Measurements from ENCODE around the gene PNMA8B. TPM values are rescaled to one million over a fixed set of nuclear protein-coding genes. Genes with fewer than 3 reads are reported as not detected.

The PNMA8B gene
- total and polyA plus RNA-seq, 2 experiments from 2014 or later, result 0.20 to 0.65 TPM

DNA sequence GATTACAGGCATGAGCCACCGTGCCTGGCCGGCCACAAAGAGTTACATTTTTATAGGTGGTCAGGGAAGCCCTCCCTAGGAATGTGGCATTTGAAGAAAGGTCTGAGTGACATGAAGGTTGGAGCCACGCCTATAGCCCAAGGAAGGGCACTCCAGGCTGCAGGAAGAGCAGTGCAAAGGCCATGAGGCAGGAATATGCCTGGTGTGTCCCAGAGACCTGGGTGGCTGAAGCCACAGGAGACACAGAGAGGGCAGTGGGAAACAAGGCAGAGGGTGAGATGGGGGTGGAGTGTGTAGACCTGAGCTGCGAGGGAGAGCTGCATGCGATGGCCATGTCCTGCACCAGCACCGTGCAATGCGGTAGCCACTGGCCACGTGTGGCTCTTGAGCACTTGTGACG, 4.9 kb downstream of the PNMA8B start:
- H3K9me2 ChIP-seq (ENCODE audit: insufficient read depth), result no peaks in the 10 kb centered on the region
- in situ Hi-C loops (cut with MboI), result no loop called here
- no peak for DNase-seq
- no peak overlapping the region for H3K9ac ChIP-seq
- no peaks in the 10 kb centered on the region for H3K9me3 ChIP-seq (ENCODE audit: low read depth)
- no peaks in the 10 kb centered on the region for H3F3A ChIP-seq (ENCODE audit: insufficient read depth)
- 92 to 95% methylated on average over 9 of the region's 9 CpGs for WGBS, 2 experiments (ENCODE audit: low coverage in 1 of 2, low lambda C conversion rate in 2 of 2, missing lambda C conversion rate in 2 of 2)
- no peaks in the 10 kb centered on the region for H3K36me3 ChIP-seq (ENCODE audit: low read depth)
- no peaks in the 10 kb centered on the region; the same call in 1 of the 2 replicates for H3K27me3 ChIP-seq (replicated peaks; ENCODE audit: insufficient read depth)
- TF ChIP-seq EZH2phosphoT487 (IDR thresholded peaks at IDR 0.05; ENCODE audit: insufficient read depth, low read depth) (no peak), EZH2 (IDR thresholded peaks at IDR 0.05; ENCODE audit: insufficient read depth, poor library complexity, severe bottlenecking) (no peak)
- H3K79me2 ChIP-seq (ENCODE audit: insufficient read depth), result no peaks in the 10 kb centered on the region
- no peak overlapping the region for H3K27ac ChIP-seq
- peaks cover 5% of the 10 kb centered on the region for H3K4me1 ChIP-seq (ENCODE audit: insufficient read depth)
- H3K4me2 ChIP-seq (ENCODE audit: unreplicated experiment), result no peak overlapping the region
- no peaks in the 10 kb centered on the region for H4K20me1 ChIP-seq (ENCODE audit: insufficient read depth)
- no peak overlapping the region for H2AFZ ChIP-seq
- H3K4me3 ChIP-seq, result no peak overlapping the region

DNA sequence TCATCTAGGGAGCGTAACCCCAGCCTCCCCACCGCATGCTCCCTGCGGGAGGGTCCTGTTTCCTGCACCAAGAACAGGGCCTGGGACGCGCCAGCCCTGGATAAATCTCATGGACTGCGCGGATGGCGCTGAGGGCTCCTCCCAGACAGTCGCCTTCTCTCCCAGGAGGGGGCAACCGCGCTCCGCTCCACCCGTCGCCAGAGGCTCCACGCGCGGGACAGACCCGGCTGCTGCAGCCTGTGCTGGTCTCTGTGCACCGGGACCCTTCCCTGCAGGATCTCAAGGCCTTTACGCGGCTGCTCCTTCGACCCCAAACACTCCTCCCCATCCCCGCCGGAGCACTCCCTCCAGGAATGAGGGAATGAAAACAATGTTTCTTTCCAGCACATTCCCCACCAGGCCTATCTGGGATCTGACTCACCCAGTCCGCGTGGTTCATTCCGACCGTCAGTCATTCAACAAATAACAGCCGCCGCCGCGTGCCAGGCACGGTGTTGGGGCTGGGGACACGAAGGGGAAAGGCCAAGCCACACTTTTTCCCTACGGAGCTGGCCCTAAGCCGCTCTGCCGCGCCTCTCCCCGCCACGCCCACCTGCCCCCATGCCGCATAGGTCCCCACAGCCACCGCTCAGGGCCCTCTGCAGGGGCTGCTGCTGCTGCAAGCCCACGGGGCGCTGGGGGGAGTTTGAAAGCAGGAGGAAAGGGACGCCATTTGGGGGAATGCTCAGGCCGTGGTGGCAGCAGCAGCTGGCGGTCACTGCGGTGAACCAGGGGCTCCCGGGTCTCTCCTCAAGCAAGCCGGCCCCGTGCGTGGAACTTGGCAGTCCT, 6.0 kb downstream of the PNMA8B start:
- no peaks in the 10 kb centered on the region; the same call in 1 of the 2 replicates for H3K27me3 ChIP-seq (replicated peaks; ENCODE audit: insufficient read depth)
- H3K79me2 ChIP-seq (ENCODE audit: insufficient read depth), result no peaks in the 10 kb centered on the region
- DNase-seq, result peak; percentile 78
- in situ Hi-C loops (cut with MboI), result loop anchor here (5.0 to 10.0 kb wide), 2 partner anchors 87 to 205 kb away; no protein-coding TSS in a partner anchor
- H3K9me3 ChIP-seq (ENCODE audit: low read depth), result no peaks in the 10 kb centered on the region
- peaks cover 5% of the 10 kb centered on the region for H3K4me1 ChIP-seq (ENCODE audit: insufficient read depth)
- H4K20me1 ChIP-seq (ENCODE audit: insufficient read depth), result no peaks in the 10 kb centered on the region
- no peaks in the 10 kb centered on the region for H3K36me3 ChIP-seq (ENCODE audit: low read depth)
- WGBS, 2 experiments (ENCODE audit: low coverage in 1 of 2, low lambda C conversion rate in 2 of 2, missing lambda C conversion rate in 2 of 2), result 13 to 14% methylated on average over 49 to 52 of the region's 52 CpGs
- 0 out of 2 replicates have a peak overlapping the region, but pooled peaks have one; percentile 38 for H3K4me3 ChIP-seq
- H3F3A ChIP-seq (ENCODE audit: insufficient read depth), result no peaks in the 10 kb centered on the region
- peak overlapping the region; percentile 64 for H2AFZ ChIP-seq
- H3K27ac ChIP-seq, result no peak overlapping the region
- no peak overlapping the region for H3K9ac ChIP-seq
- TF ChIP-seq EZH2 (IDR thresholded peaks at IDR 0.05; ENCODE audit: insufficient read depth, poor library complexity, severe bottlenecking), result no peak
- TF ChIP-seq EZH2phosphoT487 (IDR thresholded peaks at IDR 0.05; ENCODE audit: insufficient read depth, low read depth), result no peak
- peak overlapping the region; percentile 60 for H3K4me2 ChIP-seq (ENCODE audit: unreplicated experiment)
- H3K9me2 ChIP-seq (ENCODE audit: insufficient read depth), result no peaks in the 10 kb centered on the region

DNA sequence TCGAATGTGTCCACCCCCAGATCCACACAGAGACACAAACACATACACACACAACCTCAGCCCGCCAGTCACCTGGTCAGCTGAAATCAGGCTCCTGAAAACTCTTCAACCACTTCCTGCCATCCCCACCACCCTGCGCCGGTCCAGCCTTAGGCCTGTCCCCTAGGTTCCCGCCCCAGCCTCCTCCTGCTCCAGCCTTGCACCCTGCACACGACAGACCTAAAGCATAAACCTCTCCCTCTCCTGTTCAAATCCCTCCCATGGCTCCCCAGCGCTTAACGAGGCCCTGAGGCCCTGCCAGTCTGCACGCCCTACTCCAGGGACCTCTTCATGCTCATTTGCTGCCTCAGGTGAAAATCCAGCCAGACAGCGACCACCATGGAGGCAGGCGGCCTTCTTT, 7.1 kb downstream of the PNMA8B start:
- Histone ChIP-seq H3K4me3 (no peak overlapping the region), H3K4me2 (ENCODE audit: unreplicated experiment) (no peak overlapping the region), H3K4me1 (ENCODE audit: insufficient read depth) (peaks cover 5% of the 10 kb centered on the region), H3K79me2 (ENCODE audit: insufficient read depth) (no peaks in the 10 kb centered on the region), H2AFZ (no peak overlapping the region), H3K9ac (no peak overlapping the region), H3K9me3 (ENCODE audit: low read depth) (no peaks in the 10 kb centered on the region), H4K20me1 (ENCODE audit: insufficient read depth) (no peaks in the 10 kb centered on the region), H3K9me2 (ENCODE audit: insufficient read depth) (no peaks in the 10 kb centered on the region), H3K27ac (no peak overlapping the region), H3F3A (ENCODE audit: insufficient read depth) (peaks cover under 1% of the 10 kb centered on the region; the same call in 1 of the 2 replicates), H3K27me3 (replicated peaks; ENCODE audit: insufficient read depth) (no peaks in the 10 kb centered on the region), H3K36me3 (ENCODE audit: low read depth) (no peaks in the 10 kb centered on the region)
- in situ Hi-C loops (cut with MboI), result loop anchor here (5.0 to 10.0 kb wide), 2 partner anchors 86 to 204 kb away; no protein-coding TSS in a partner anchor
- TF ChIP-seq EZH2 (IDR thresholded peaks at IDR 0.05; ENCODE audit: insufficient read depth, poor library complexity, severe bottlenecking) (no peak), EZH2phosphoT487 (IDR thresholded peaks at IDR 0.05; ENCODE audit: insufficient read depth, low read depth) (no peak)
- WGBS, 2 experiments (ENCODE audit: low coverage in 1 of 2, low lambda C conversion rate in 2 of 2, missing lambda C conversion rate in 2 of 2), result 82 to 83% methylated on average over 11 of the region's 11 CpGs
- no peak for DNase-seq

DNA sequence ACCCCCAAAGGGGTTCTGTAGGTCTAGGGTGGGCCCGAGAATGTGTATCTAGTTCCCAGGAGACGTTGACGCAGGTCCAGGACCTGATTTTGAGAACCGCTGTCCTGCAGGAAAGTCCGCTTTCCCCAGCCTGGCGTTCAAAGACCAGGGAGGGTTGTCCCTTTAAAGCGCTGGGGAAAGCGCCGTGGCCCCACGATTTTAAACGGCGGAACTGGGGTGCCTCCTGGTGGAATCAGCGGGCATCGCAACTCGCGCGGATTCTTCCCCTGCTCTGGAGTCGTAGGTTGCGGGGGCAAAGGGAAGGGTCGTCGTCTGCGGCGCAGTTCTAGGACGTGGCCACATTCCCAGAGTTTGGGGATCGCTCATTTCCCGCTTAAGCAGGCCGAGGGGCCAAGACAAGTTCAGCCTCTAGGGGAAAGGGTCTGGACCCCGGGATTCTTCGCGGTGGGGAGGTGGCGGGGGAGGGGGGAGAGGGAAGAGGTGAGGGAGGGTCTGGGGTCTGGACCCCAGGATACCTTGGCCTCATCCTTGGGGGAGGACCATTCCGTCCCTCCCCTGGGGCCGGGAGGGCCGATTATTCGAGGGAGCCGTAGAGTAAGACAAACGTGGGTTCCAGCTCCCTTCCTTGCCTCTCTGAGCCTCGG, 7.7 kb downstream of the PNMA8B start:
- WGBS, 2 experiments (ENCODE audit: low coverage in 1 of 2, low lambda C conversion rate in 2 of 2, missing lambda C conversion rate in 2 of 2), result 5 to 10% methylated on average over 27 to 38 of the region's 38 CpGs

More for the DNA sequence above, 7.7 kb downstream of the PNMA8B start:
- H3K36me3 ChIP-seq (ENCODE audit: low read depth), result no peaks in the 10 kb centered on the region
- DNase-seq, result peak; percentile 85
- no peaks in the 10 kb centered on the region for H3K9me2 ChIP-seq (ENCODE audit: insufficient read depth)
- H3K4me2 ChIP-seq (ENCODE audit: unreplicated experiment), result peak overlapping the region; percentile 97
- H2AFZ ChIP-seq, result peak overlapping the region; percentile 78
- peaks cover 6% of the 10 kb centered on the region for H3K4me1 ChIP-seq (ENCODE audit: insufficient read depth)
- in situ Hi-C loops (cut with MboI), result loop anchor here (5.0 to 10.0 kb wide), 2 partner anchors 86 to 203 kb away; no protein-coding TSS in a partner anchor
- peak overlapping the region; percentile 39 for H3K9ac ChIP-seq
- peak overlapping the region; percentile 69 for H3K4me3 ChIP-seq
- no peaks in the 10 kb centered on the region for H3K27me3 ChIP-seq (replicated peaks; ENCODE audit: insufficient read depth)
- H3K27ac ChIP-seq, result no peak overlapping the region
- H3F3A ChIP-seq (ENCODE audit: insufficient read depth), result peaks cover 7% of the 10 kb centered on the region
- H3K9me3 ChIP-seq (ENCODE audit: low read depth), result no peaks in the 10 kb centered on the region
- no peaks in the 10 kb centered on the region for H3K79me2 ChIP-seq (ENCODE audit: insufficient read depth)
- TF ChIP-seq EZH2 (IDR thresholded peaks at IDR 0.05; ENCODE audit: insufficient read depth, poor library complexity, severe bottlenecking) (no peak), EZH2phosphoT487 (IDR thresholded peaks at IDR 0.05; ENCODE audit: insufficient read depth, low read depth) (no peak)
- no peaks in the 10 kb centered on the region for H4K20me1 ChIP-seq (ENCODE audit: insufficient read depth)
